SK-N-SH treated with all-trans-retinoic acid at 6 μM for 48 hours (cell line): ENCODE data around the gene ACTL9.

Experiments
- ARNTL ChIP-seq: fragments of 450-650 bp; formaldehyde crosslinking; IDR thresholded peaks from 2 replicates; pipeline ENCODE4 v1.5.0; 2020; ENCODE audit warnings: low read depth, mild to moderate bottlenecking, moderate library complexity, borderline replicate concordance
- CSDC2 ChIP-seq: fragments of 250-450 bp; sonication (Bioruptor Pico); IDR thresholded peaks from 2 replicates; pipeline ENCODE4 v1.5.0; 2020; ENCODE audit warnings: mild to moderate bottlenecking, moderate library complexity
- CSRNP3 ChIP-seq: fragments of 250-450 bp; sonication (Bioruptor Pico); IDR thresholded peaks from 2 replicates; pipeline ENCODE4 v1.5.1; 2021; ENCODE audit warnings: mild to moderate bottlenecking, moderate library complexity
- PATZ1 ChIP-seq: fragments of 250-450 bp; sonication (Bioruptor Pico); IDR thresholded peaks from 2 replicates; pipeline ENCODE4 v1.8.0; 2020; ENCODE audit warnings: mild to moderate bottlenecking, moderate library complexity, borderline replicate concordance
- RARB ChIP-seq: fragments of 250-450 bp; sonication (Bioruptor Pico); IDR thresholded peaks from 2 replicates; pipeline ENCODE4 v1.8.0; 2021; ENCODE audit warnings: mild to moderate bottlenecking, moderate library complexity
- TSHZ2 ChIP-seq: fragments of 250-450 bp; sonication (Bioruptor Pico); IDR thresholded peaks from 2 replicates; pipeline ENCODE4 v1.5.0; 2020; ENCODE audit warnings: mild to moderate bottlenecking, moderate library complexity
- ZFP3 ChIP-seq: fragments of 250-450 bp; sonication (Bioruptor Pico); IDR thresholded peaks from 2 replicates; pipeline ENCODE4 v1.5.0; 2020; ENCODE audit warnings: mild to moderate bottlenecking, moderate library complexity

- TF ChIP-seq PATZ1 (CRISPR knock-in tag) (no peak), ARNTL (no peak), CSDC2 (CRISPR knock-in tag) (no peak), TSHZ2 (CRISPR knock-in tag) (no peak), RARB (no peak), ZFP3 (no peak), CSRNP3 (CRISPR knock-in tag) (no peak)
These were observed 39.8 kb upstream of the ACTL9 start for GRCh38 chr19:8738377-8738776.
